Lower leg skin (tissue), 4 donors: ENCODE measurements around the gene NUDT19. TPM values are rescaled to one million over a fixed set of nuclear protein-coding genes. Genes with fewer than 3 reads are reported as not detected.

ENCODE experiments used
- DNase-seq, 2 donors: peaks; one replicate each; pipeline ENCODE4 v3.0.0-alpha.2; 2019; ENCODE audit warnings: low spot score in 2 of 2
- H3K4me3 ChIP-seq: fragments of 200-600 bp; sonication (generic); 2 replicates; pipeline ENCODE4 v1.5.1; 2017; ENCODE audit warnings: mild to moderate bottlenecking, low read depth; ENCODE audit not compliant: poor library complexity, severe bottlenecking
- CTCF ChIP-seq, 3 donors: fragments of 450-650 bp; IDR thresholded peaks; one replicate each; pipeline ENCODE4 v1.5.1; 2016; ENCODE audit warnings: antibody characterized with exemption in 3 of 3, mild to moderate bottlenecking in 3 of 3, moderate library complexity in 2 of 3
- POLR2A ChIP-seq, 2 donors: fragments of 450-650 bp; IDR thresholded peaks; one replicate each; pipeline ENCODE4 v1.6.1; 2016 to 2017; ENCODE audit warnings: antibody characterized with exemption in 2 of 2, mild to moderate bottlenecking in 1 of 2, moderate library complexity in 1 of 2
- WGBS, 2 donors: methylation state at CpG; one replicate each; pipeline ENCODE4 v1.1.5; 2018; 5-methylcytosine and 5-hydroxymethylcytosine counted together
- intact Hi-C: fragments of 100-400 bp; cut with DNase I; formaldehyde crosslinking; loops from one replicate; pipeline ENCODE4 v1.15.0; 2023; ENCODE audit warnings: low total_unique reads
- total RNA-seq, 4 donors: library from RNA; depleted of rRNA; stranded (reverse); fragments of >200 nt; gene quantifications; one replicate each; pipeline ENCODE4 v1.1.0, GENCODE V29; 2016

The NUDT19 gene
- total RNA-seq, 4 donors from 2014 or later: 14.8 to 19.2 (median 18.6) TPM

- intact Hi-C loops: no loop called here
Observed at GRCh38 chr19:32676895-32677359, 14.7 kb upstream of the NUDT19 start.

GRCh38 chr19:32677657-32678056 is 14.0 kb upstream of the NUDT19 start:
- H3K4me3 ChIP-seq: no peak overlapping the region
- WGBS, 2 donors: 73 to 75% methylated on average over 9 of the region's 9 CpGs
- DNase-seq: no peak
- intact Hi-C loops: no loop called here
- TF ChIP-seq POLR2A (IDR thresholded peaks at IDR 0.05): no peak

More at GRCh38 chr19:32676895-32677359, 14.7 kb upstream of the NUDT19 start:
- DNase-seq: no peak
- TF ChIP-seq CTCF (IDR thresholded peaks at IDR 0.05) (no peak), POLR2A (IDR thresholded peaks at IDR 0.05) (no peak)
- WGBS, 2 donors: 28 to 33% methylated on average over 19 to 27 of the region's 33 CpGs
- no peak overlapping the region for H3K4me3 ChIP-seq

GRCh38 chr19:32680986-32681385 is 10.6 kb upstream of the NUDT19 start:
- DNase-seq: no peak
- no peak overlapping the region for H3K4me3 ChIP-seq
- 79 to 82% methylated on average over 2 of the region's 2 CpGs for WGBS, 2 donors
- intact Hi-C loops: no loop called here
- TF ChIP-seq POLR2A (IDR thresholded peaks at IDR 0.05): no peak
- no peak for TF ChIP-seq CTCF (IDR thresholded peaks at IDR 0.05)

GRCh38 chr19:32682317-32682716 is 9.3 kb upstream of the NUDT19 start:
- TF ChIP-seq CTCF (IDR thresholded peaks at IDR 0.05) (no peak), POLR2A (IDR thresholded peaks at IDR 0.05) (no peak)
- 51 to 56% methylated on average over 4 of the region's 4 CpGs for WGBS, 2 donors
- no peak overlapping the region for H3K4me3 ChIP-seq
- intact Hi-C loops: no loop called here
- no peak for DNase-seq

- 93 to 94% methylated on average over 6 of the region's 6 CpGs for WGBS, 2 donors
- no peak overlapping the region for H3K4me3 ChIP-seq
- intact Hi-C loops: no loop called here
- no peak for DNase-seq
- TF ChIP-seq CTCF (IDR thresholded peaks at IDR 0.05): no peak
- TF ChIP-seq POLR2A (IDR thresholded peaks at IDR 0.05): no peak
Observed at GRCh38 chr19:32686847-32687475, 4.7 kb upstream of the NUDT19 start.

- intact Hi-C loops: no loop called here
- 91 to 92% methylated on average over 4 of the region's 4 CpGs for WGBS, 2 donors
- no peak for TF ChIP-seq POLR2A (IDR thresholded peaks at IDR 0.05)
- TF ChIP-seq CTCF (IDR thresholded peaks at IDR 0.05): no peak
- H3K4me3 ChIP-seq: no peak overlapping the region
- no peak for DNase-seq
Observed at GRCh38 chr19:32687681-32688080, 3.9 kb upstream of the NUDT19 start.
